ENCODE measurements around the gene GPATCH2.

The GPATCH2 gene

DNA sequence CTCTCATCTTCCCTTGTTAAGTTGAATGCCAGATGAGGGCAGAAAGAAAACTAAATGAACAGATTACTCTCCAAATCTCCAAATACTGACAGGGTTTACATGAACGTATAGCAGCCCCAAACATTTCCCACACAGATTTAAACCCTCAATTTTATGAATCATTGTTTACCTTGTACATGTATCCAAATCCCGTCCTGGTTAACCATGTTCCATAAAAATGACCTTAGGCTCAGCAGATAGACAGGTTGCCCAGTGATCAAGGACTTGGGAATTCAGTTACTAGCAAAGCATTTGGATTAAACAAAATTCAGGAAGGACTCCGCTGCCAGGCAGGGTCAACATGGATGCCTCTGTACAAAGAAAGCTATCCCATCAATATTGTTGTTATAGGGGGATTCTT is 213.5 kb downstream of the GPATCH2 start:
- no peak overlapping the region for H3K9ac ChIP-seq (ENCODE audit: low read length)
- H3K27ac ChIP-seq (ENCODE audit: low read depth, low read length, poor library complexity, severe bottlenecking) = no peak overlapping the region
- H3K27me3 ChIP-seq (ENCODE audit: insufficient read depth, low read length) = no peaks in the 10 kb centered on the region
- no peak overlapping the region for H3K4me3 ChIP-seq (ENCODE audit: low read depth, low read length, poor library complexity, severe bottlenecking)
- H4K20me1 ChIP-seq (ENCODE audit: insufficient read depth, low read length) = no peaks in the 10 kb centered on the region
- no peaks in the 10 kb centered on the region for H3K9me2 ChIP-seq (ENCODE audit: low read depth, low read length)
- H3K36me3 ChIP-seq (ENCODE audit: insufficient read depth, low read length) = no peaks in the 10 kb centered on the region
- TF ChIP-seq EZH2 (IDR thresholded peaks at IDR 0.05; ENCODE audit: borderline replicate concordance, low read length) = no peak
- TF ChIP-seq, protein P1, sequence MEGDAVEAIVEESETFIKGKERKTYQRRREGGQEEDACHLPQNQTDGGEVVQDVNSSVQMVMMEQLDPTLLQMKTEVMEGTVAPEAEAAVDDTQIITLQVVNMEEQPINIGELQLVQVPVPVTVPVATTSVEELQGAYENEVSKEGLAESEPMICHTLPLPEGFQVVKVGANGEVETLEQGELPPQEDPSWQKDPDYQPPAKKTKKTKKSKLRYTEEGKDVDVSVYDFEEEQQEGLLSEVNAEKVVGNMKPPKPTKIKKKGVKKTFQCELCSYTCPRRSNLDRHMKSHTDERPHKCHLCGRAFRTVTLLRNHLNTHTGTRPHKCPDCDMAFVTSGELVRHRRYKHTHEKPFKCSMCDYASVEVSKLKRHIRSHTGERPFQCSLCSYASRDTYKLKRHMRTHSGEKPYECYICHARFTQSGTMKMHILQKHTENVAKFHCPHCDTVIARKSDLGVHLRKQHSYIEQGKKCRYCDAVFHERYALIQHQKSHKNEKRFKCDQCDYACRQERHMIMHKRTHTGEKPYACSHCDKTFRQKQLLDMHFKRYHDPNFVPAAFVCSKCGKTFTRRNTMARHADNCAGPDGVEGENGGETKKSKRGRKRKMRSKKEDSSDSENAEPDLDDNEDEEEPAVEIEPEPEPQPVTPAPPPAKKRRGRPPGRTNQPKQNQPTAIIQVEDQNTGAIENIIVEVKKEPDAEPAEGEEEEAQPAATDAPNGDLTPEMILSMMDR (IDR thresholded peaks at IDR 0.05; ENCODE audit: low read length) = no peak
- no peaks in the 10 kb centered on the region for H3K4me1 ChIP-seq (ENCODE audit: insufficient read depth, low read length, severe bottlenecking)
- H2AFZ ChIP-seq (ENCODE audit: low read length) = no peak overlapping the region
- H3K79me2 ChIP-seq (ENCODE audit: insufficient read depth, low read length) = no peaks in the 10 kb centered on the region
- no peaks in the 10 kb centered on the region for H3F3A ChIP-seq (ENCODE audit: insufficient read depth, low read length)
- H3K4me2 ChIP-seq (ENCODE audit: low read length) = no peak overlapping the region
- H3K9me3 ChIP-seq (ENCODE audit: low read length) = no peaks in the 10 kb centered on the region

DNA sequence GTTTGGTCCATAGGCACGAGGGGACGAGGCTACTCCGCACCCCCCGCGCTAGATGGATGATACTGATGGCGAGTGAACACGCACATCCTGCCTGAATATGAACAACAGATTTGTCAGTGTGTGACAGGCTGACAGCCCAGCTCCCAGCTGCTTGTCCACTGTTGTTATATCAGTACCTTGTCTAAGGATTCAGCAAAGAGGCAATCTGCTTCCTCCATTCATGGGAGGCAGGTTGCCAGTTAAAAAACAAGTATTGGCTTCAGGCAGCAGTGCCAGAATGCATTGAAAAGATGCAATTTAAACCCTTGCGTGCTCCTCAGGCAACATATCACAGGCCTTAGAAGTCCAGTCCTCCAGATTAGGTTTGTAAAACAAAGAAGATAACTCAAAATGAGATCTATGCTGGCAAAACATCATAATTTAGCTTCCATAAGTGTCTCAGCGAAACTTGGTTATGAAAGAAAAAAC is 223.3 kb downstream of the GPATCH2 start:
- H3K4me1 ChIP-seq (ENCODE audit: insufficient read depth, low read length, severe bottlenecking) = no peaks in the 10 kb centered on the region
- H3K4me3 ChIP-seq (ENCODE audit: low read depth, low read length, poor library complexity, severe bottlenecking) = no peak overlapping the region
- no peaks in the 10 kb centered on the region for H3K79me2 ChIP-seq (ENCODE audit: insufficient read depth, low read length)
- H3K27me3 ChIP-seq (ENCODE audit: insufficient read depth, low read length) = no peaks in the 10 kb centered on the region
- H3K27ac ChIP-seq (ENCODE audit: low read depth, low read length, poor library complexity, severe bottlenecking) = no peak overlapping the region
- H3K9ac ChIP-seq (ENCODE audit: low read length) = no peak overlapping the region
- no peak overlapping the region for H3K4me2 ChIP-seq (ENCODE audit: low read length)
- no peak overlapping the region for H2AFZ ChIP-seq (ENCODE audit: low read length)
- H3K36me3 ChIP-seq (ENCODE audit: insufficient read depth, low read length) = no peaks in the 10 kb centered on the region
- H3K9me3 ChIP-seq (ENCODE audit: low read length) = no peaks in the 10 kb centered on the region
- TF ChIP-seq, protein P1 (IDR thresholded peaks at IDR 0.05; ENCODE audit: low read length) = no peak
- no peak for TF ChIP-seq EZH2 (IDR thresholded peaks at IDR 0.05; ENCODE audit: borderline replicate concordance, low read length)
- H4K20me1 ChIP-seq (ENCODE audit: insufficient read depth, low read length) = no peaks in the 10 kb centered on the region
- no peaks in the 10 kb centered on the region for H3F3A ChIP-seq (ENCODE audit: insufficient read depth, low read length)
- no peaks in the 10 kb centered on the region for H3K9me2 ChIP-seq (ENCODE audit: low read depth, low read length)

DNA sequence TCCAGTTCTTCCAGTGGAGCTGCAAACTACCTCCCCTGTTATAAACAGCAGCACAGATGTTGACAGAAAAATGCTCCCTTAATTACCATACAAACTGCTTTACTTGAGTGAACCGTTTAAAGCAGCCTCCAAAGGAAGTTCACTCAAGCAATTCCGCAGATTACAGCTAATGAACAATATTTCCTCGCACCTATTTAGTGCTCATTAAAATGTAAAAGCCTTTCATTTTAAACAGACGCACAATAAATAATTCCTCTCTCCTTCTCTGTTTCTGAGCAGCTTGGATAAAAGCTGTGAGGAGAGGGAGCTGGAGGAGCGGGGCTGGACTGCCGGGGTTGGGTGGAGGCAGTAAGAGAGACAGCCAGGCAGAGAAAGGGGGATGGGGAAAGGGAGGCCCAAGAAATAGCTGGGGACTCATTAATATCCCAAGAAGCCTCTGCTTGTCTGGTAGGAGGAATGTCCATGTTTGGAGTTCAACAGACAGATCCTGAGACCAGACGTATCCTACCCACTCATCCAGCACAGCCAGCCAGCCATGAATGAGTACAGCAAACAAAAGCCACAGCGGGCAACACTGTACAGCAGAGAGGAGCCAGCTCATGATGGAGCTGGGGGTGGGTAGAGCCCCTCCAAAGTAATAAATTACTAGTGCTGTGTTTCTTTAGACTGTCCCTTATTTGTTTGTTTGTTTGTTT is 227.7 kb downstream of the GPATCH2 start:
- no peak overlapping the region for H2AFZ ChIP-seq (ENCODE audit: low read length)
- H3K79me2 ChIP-seq (ENCODE audit: insufficient read depth, low read length) = no peaks in the 10 kb centered on the region
- no peaks in the 10 kb centered on the region for H3K27me3 ChIP-seq (ENCODE audit: insufficient read depth, low read length)
- H3K36me3 ChIP-seq (ENCODE audit: insufficient read depth, low read length) = no peaks in the 10 kb centered on the region
- H3K4me2 ChIP-seq (ENCODE audit: low read length) = no peak overlapping the region
- TF ChIP-seq EZH2 (IDR thresholded peaks at IDR 0.05; ENCODE audit: borderline replicate concordance, low read length) = no peak
- TF ChIP-seq, protein P1 (IDR thresholded peaks at IDR 0.05; ENCODE audit: low read length) = no peak
- H3K4me1 ChIP-seq (ENCODE audit: insufficient read depth, low read length, severe bottlenecking) = no peaks in the 10 kb centered on the region
- no peaks in the 10 kb centered on the region for H3F3A ChIP-seq (ENCODE audit: insufficient read depth, low read length)
- no peak overlapping the region for H3K4me3 ChIP-seq (ENCODE audit: low read depth, low read length, poor library complexity, severe bottlenecking)
- H3K9me3 ChIP-seq (ENCODE audit: low read length) = no peaks in the 10 kb centered on the region
- no peaks in the 10 kb centered on the region for H4K20me1 ChIP-seq (ENCODE audit: insufficient read depth, low read length)
- no peak overlapping the region for H3K27ac ChIP-seq (ENCODE audit: low read depth, low read length, poor library complexity, severe bottlenecking)
- no peaks in the 10 kb centered on the region for H3K9me2 ChIP-seq (ENCODE audit: low read depth, low read length)
- H3K9ac ChIP-seq (ENCODE audit: low read length) = no peak overlapping the region
